Activated naive CD8-positive, alpha-beta T cell treated with anti-CD3 and anti-CD28 coated beads, Interleukin-2, amount 50 U/mL, for 16 hours (primary cell): ENCODE data around the gene ANKRD10.
"Not testable (repeated sequence)": the region's sequence is repeated elsewhere in the genome, so short reads cannot be mapped to it uniquely, and the experiment has no call there.

Experiments used
- DNase-seq: peaks from one replicate; pipeline ENCODE4 v3.0.0-alpha.2; 2020; ENCODE audit warnings: low read depth, low spot score

Gene ANKRD10

DNA sequence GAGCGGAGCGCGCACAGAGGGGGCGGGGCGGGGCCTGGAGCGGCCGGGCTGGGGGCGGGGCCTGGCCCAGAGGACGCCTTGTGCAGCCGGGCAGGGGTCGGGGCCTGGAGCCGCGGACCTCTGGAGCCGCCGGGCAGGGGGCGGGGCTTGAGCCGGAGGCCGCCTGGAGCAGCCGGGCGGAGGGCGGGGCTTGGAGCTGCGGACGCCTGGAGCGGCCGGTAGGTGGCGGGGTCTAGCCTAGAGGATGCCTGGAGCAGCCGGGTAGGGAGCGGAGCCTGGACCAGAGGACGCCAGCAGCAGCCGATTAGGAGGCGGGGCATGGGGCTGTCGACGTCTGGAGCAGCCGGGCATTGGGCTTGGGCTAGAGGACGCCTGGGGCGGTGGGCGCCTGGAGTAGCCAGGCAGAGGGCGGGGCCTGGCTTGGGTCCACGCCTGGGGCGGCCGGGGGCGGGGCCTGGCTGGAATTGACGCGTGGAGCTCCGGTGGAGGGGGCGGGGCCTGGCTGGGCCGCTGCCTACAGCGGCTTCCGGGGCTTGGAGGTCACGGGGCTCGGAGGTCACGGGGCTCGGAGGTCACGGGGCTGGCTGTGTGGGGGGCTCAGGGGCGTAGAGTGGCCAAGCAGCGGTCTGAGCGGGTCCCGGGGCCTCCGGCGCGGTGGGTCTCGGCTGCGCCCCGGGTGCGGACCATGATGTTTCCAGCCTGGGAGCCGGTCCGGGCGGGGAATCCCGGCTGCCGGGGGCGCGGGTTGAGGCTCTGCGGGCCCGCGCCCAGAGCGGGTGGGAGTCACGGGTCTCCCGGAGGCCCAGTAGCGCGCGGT is at the start of gene ANKRD10:
TSS of gene ANKRD10 (minus strand) at position 13 of the 817 bp plus-strand sequence. CDS start 135 bp downstream, outside the sequence.
- peak; percentile 84 for DNase-seq

DNA sequence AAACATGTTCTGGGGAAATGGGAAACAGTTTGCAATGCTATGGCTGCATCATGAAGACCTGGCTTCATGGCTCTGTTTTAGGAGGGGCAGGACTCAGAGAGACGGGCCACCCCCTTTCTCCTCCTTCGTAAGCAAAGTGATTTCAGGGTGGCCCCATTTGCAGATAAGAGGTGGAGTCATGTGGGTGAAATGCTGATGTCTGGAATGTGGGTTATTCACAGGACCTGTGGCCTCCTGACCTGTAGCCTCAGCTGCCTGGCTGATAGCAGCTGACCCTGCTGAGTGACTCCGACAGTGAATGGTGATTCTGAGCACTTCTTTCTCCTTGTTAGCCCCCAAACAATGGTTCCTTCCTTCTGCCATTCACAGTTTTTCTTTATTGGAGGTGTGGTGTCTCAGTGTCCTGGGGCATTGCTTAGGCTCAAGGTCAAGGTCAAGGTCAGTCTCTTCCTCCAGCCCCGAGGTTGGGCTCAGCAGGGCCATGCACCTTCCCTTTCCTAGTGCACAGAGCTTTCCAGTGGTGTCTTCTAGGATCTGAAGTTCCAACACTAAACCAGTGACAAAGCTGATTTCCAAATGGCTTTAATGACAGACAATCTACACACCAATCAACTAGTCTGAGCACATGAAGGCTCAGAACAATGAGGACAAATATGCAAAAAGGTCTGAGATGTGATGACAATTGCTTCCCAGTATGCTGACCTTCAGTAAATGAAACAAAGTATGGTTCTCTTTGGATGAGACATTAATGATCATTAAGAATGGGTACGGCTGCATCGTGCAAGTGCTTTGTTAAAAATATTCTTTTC is 49.6 kb upstream of the ANKRD10 start:
- DNase-seq = no peak

DNA sequence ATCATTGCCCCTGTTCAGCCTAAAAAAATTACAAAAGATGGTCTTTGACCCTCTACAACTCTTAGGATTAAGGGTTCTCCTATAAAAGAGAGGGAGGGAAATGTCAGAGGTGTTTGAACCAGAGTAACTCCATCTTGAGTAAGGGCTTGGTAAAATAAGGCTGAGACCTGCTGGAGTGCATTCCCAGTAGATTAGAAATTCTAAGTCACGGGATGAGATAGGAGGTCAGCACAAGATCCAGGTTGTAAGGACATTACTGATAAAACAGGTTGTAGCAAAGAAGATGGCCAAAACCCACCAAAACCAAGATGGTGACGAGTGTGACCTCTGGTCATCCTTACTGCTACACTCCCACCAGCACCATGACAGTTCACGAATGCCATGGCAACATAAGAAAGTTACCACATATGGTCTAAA is 48.7 kb upstream of the ANKRD10 start:
- no peak for DNase-seq

DNA sequence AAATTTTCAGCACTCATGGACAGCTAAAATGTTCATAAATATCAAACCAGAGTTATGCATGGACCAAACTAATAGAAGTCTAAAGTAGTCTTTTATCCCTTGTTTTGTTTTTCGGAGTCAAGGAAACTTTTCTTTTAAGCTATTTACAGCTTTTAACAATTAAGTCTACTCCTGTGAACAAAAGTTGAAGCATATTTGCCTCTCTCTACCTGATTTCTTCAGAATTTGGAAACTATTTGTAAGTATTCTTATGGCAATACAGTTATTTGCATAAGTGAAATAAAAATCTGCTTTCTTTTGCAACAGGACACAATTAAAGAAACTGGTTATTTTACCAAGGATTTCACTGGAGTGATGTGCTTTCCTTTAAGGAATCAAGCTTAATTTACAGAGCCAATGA is 47.1 kb upstream of the ANKRD10 start:
- DNase-seq = no peak

GRCh38 chr13:110960204-110960603 is 45.3 kb upstream of the ANKRD10 start:
- DNase-seq = no peak

GRCh38 chr13:110957931-110958330 is 43.1 kb upstream of the ANKRD10 start:
- DNase-seq = no peak

DNA sequence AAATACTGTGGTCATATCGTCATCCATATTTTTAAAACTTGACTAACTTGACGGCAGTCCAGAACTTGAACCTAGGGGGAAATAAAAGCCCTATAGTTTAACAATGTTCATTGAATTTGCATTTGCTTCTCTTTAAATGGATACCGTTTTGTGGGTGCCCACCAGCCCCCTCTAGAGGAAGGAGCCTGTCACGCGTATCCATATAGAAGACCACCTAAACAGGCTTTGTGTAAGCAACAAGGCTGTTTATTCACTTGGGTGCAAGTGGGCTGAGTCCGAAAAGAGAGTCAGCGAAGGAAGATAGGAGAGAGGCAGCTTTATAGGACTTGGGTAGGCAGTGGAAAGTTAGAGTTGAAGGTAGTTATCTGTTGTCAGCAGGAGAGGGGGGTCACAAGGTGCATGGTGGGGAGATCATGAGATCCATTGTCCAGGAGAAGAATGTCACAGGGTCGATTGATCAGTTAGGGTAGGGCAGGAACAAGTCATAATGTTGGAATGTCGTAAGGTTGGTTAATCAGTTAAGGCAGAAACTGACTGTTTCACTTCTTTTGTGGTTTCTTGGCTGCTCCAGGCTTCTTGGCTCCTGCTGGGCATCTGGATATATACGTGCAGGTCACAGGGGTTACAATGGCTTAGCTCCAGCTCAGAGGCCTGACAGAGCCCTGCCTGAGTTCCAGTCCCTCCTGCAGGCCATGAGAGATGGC is 42.5 kb upstream of the ANKRD10 start:
- DNase-seq = no peak

GRCh38 chr13:110956216-110956615 is 41.3 kb upstream of the ANKRD10 start:
- not testable (repeated sequence) for DNase-seq

GRCh38 chr13:110955608-110956007 is 40.7 kb upstream of the ANKRD10 start:
- DNase-seq = not testable (repeated sequence)

DNA sequence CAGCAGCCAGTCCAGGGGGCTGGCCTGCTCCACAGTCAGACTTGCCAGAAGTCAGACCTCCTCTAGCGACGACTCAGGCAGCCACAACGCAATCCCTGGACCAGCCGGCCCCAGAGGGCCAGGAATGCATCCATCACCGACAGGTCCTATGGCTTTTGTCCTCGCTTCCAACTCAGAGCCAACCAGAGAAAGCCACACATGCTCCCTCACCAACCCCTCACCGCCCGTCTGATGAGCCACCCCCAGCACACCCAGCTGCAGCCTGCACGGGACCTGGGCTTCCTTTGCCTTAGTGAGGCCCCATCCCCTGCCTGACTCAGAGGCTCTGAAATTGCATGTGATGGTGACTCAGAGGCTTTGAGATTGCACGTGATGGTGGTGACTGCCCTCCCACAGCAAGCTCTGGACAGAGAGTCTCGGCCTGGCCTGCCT is 40.2 kb upstream of the ANKRD10 start:
- DNase-seq = not testable (repeated sequence)

GRCh38 chr13:110954533-110954920 is 39.7 kb upstream of the ANKRD10 start:
- DNase-seq = not testable (repeated sequence)

DNA sequence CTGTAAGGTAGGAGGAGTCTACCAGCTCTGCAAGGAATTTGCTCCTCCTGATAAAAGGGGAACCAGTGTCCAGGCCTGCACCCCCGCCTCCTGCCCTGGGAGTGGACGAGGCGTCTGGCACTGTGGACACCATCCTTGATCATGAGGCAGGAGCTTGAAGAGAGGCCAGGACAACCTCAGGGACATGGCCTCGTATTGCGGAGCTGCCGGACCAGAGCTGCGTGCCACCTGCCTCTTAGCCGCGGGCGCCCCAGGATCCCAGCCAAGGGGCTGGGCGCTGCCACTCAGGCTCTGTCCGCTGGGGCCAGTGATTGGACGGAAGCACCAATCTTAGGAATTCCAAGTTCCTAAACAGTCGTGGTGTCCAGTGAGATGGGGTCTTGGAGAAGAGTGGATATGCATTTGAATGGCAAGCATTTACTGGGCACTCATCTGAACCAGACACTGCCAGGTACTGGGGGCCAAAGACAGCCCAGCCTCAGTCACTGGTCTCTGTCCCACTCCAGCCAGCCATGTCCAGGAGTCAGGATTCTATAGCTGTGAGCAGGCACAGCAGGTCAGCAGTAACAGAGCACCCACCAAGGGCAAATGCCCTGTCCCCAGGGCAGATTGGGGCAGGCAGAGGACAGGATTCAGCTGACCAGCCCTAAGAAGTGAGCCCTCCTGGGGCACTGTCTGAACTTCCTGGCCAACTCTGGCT is 39.1 kb upstream of the ANKRD10 start:
- no peak for DNase-seq

DNA sequence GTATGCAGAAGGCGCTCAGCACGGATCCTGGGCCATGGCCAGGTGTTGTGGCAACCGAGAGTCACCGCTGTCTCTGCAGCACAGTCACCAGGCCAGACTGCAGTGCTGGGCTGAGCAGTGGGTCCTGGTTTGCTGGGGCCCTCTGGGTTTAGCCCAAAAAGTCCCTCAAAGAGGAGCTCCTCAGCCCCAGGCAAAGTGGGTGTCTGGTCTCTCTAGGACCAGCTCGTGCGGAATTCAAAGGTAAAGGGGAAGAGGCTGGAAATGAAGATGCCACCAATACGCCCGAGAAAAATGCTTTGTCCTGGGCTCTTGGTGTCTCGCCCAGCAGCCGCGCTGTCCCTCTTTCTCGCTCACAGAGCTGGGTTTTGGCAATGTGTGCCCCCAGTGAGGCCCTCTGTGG is 38.5 kb upstream of the ANKRD10 start:
- DNase-seq = no peak

GRCh38 chr13:110952135-110952534 is 37.3 kb upstream of the ANKRD10 start:
- DNase-seq = not testable (repeated sequence)

DNA sequence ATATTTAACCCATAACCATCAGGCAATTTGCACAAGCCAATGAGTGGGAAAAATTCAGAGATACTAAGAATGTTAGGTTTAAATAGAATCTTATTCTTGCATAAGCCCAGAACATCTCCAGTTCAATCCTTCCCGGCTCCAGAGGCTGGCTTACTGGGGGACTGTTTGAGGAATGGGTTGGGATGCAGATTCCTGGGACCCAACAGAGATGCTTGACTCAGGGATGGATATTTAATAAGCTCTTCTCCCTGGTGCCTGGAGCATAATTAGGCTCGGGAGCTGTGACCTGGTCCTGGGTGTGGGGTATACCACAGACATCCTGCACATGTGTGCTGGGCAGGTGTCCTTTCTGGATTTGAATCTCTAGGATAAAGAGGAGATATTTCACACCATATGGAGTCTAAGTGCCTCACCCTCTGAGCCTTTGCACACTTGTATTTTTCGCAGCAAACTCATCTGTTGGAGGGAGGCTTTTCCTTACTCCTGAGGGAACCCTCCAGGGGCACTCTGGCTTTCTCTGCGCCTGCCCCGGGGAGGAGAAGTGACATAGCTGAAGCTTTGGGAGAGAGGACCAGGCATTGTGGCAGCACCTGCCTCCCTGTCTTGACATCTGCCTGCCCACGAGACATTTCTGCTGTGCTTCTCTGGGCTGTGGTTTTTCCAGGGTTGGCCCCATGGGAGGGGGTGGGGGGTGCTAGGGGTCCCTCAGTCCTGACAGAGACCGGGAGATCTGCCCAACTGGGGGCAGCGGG is 36.1 kb upstream of the ANKRD10 start:
- no peak for DNase-seq

GRCh38 chr13:110950356-110950755 is 35.5 kb upstream of the ANKRD10 start:
- no peak for DNase-seq

- DNase-seq = no peak
These were observed 34.8 kb upstream of the ANKRD10 start for GRCh38 chr13:110949628-110950027.

DNA sequence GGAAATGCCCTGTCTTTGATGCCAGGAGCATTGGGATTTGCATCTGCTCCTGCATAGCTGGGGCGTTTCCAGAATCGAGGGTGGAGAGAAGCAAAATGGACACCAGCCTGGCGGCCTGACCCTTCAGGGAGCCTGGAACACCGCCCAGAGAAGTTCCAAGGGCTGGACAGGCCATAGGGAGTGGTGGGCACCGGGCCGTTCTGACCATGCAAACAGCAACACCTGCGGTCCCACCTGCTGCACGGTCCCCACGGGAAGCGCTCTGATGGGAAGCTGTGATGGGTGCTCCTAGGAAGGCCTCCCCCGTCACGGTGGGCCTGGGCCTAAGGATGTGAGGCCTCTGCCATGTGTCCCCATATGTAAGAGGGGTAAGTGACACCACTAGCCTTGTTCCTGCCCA is 34.2 kb upstream of the ANKRD10 start:
- DNase-seq = no peak

DNA sequence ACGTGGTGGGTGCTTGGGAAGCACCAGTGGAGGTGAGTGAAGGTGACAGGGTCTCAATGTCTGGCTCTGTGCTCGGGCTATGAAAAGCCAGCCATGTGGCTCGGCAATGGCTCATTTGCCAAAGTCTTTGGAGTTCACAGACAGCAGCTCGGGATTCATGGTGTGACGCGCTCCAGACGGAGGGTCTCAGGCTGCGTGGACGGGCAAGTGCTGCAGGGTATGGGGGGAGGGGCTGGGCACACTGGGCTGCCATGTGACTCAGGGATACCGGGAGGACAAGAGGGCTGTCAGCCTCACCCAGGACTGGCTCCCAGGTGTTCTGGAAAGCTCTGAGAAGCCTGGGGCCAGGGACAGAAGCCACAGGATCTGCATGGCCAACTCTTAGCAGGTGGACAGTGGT is 32.5 kb upstream of the ANKRD10 start:
- DNase-seq = not testable (repeated sequence)

DNA sequence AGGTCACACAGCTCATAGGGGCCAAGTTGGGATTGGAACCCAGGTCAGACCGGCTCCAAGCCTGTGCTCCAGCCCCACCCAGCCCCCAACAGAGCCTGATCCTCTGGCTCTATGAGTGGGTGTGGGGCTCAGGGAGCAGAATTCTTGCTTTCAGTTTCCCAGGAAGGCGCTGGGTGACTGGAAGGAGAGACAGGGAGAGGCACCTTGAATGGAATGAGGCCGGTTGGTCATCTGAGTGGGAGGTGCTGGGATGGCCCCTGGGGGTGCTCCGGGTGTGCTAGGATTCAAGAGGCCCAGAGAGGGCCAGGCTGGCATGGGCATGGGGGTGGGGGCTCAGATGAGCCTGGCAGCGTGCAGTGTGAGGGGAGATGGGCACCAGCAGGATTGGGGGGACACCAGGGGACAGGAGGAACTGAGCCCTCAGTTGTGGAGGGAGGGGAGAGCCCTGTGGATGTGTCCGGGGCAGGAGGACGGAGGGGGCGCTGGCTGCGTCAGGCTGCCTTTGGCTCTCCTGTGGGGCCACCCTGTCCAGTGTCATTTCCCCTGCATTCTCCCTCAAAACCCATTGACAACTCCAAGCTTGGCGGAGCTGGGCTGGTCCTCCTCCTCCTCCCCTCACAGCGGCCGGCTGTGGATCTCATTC is 31.2 kb upstream of the ANKRD10 start:
- no peak for DNase-seq
